Bronchial epithelial cell (primary cell): Measurements from ENCODE around the gene CUL3. TPM values are rescaled to one million over a fixed set of nuclear protein-coding genes. Genes with fewer than 3 reads are reported as not detected.
"Not testable (repeated sequence)": the region's sequence is repeated elsewhere in the genome, so short reads cannot be mapped to it uniquely, and the experiment has no call there.

ENCODE experiments used
- DNase-seq: peaks from one replicate; pipeline ENCODE4 v3.0.0-alpha.2; 2010; ENCODE audit warnings: low read depth
- FAIRE-seq: peaks from 2 replicates; lab custom pipeline; 2011; peaks lifted over from hg19 to GRCh38; lab: Jason Lieb, UNC
- H3K27me3 ChIP-seq: 2 replicates; pipeline ENCODE4 v1.5.1; 2011; ENCODE audit warnings: low read length; ENCODE audit not compliant: control insufficient read depth, insufficient read depth
- H3K36me3 ChIP-seq: 2 replicates; pipeline ENCODE4 v1.5.1; 2011; ENCODE audit warnings: low read length; ENCODE audit not compliant: control insufficient read depth, insufficient read depth
- H3K4me3 ChIP-seq: 2 replicates; pipeline ENCODE4 v1.5.1; 2011; ENCODE audit warnings: mild to moderate bottlenecking, low read depth, low read length, control low read depth
- total RNA-seq: library from RNA; depleted of rRNA; stranded (reverse); fragments of >200 nt; gene quantifications from 2 replicates; pipeline ENCODE4 v1.2.1, GENCODE V29; 2014
- TF ChIP-seq, protein P1 (sequence below): IDR thresholded peaks from 2 replicates; pipeline ENCODE4 v1.5.1; 2011; ENCODE audit warnings: mild to moderate bottlenecking, moderate library complexity, low read length, control low read depth, inconsistent platforms; ENCODE audit not compliant: insufficient read depth, severe bottlenecking

Gene CUL3
- total RNA-seq, 1 donor from 2014 or later, result 53.7 TPM

DNA sequence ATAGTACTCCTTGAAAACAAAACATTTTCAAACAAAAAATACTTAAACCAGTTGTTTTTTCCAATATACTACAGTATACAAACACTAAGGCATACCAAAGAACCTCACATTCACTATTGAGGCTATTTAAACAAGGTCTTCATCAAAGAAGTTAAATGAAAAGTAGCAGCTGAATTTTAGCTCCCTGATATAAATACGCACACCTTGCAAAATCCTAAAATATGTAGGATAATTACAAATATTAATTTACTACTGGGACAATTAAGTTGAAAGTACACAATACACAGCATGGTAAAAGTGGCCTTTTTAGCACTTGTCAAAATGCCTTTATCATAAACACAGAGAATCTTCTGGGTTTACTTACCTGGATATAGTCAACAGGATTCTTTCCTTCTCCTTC, 78.7 kb downstream of the CUL3 start:
- Histone ChIP-seq H3K27me3 (no peaks in the 10 kb centered on the region), H3K36me3 (peaks cover 7% of the 10 kb centered on the region), H3K4me3 (no peak overlapping the region)
- DNase-seq (no peak), FAIRE-seq (no peak)
- TF ChIP-seq, protein P1, sequence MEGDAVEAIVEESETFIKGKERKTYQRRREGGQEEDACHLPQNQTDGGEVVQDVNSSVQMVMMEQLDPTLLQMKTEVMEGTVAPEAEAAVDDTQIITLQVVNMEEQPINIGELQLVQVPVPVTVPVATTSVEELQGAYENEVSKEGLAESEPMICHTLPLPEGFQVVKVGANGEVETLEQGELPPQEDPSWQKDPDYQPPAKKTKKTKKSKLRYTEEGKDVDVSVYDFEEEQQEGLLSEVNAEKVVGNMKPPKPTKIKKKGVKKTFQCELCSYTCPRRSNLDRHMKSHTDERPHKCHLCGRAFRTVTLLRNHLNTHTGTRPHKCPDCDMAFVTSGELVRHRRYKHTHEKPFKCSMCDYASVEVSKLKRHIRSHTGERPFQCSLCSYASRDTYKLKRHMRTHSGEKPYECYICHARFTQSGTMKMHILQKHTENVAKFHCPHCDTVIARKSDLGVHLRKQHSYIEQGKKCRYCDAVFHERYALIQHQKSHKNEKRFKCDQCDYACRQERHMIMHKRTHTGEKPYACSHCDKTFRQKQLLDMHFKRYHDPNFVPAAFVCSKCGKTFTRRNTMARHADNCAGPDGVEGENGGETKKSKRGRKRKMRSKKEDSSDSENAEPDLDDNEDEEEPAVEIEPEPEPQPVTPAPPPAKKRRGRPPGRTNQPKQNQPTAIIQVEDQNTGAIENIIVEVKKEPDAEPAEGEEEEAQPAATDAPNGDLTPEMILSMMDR, result no peak

DNA sequence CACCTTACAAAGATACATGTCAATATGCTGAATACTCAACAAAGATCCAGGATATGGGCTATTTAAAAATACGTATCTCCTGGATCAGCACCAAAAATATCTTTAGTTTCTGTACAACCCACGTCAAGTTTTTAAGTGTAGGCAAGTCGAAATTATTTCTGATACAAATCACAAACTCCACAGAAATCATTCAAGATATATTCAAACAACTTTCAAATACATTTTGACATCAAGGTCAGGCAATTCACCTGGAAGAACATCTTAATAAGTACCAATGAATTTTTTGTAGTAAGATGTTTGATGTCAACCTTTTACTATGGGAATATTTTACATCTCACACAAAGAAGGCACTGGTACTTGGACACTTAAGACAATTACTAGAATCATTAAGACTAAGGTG, 86.2 kb downstream of the CUL3 start:
- Histone ChIP-seq H3K27me3 (no peaks in the 10 kb centered on the region), H3K4me3 (no peak overlapping the region), H3K36me3 (peaks cover 10% of the 10 kb centered on the region)
- no peak for DNase-seq
- TF ChIP-seq, protein P1, result no peak
- FAIRE-seq, result no peak

DNA sequence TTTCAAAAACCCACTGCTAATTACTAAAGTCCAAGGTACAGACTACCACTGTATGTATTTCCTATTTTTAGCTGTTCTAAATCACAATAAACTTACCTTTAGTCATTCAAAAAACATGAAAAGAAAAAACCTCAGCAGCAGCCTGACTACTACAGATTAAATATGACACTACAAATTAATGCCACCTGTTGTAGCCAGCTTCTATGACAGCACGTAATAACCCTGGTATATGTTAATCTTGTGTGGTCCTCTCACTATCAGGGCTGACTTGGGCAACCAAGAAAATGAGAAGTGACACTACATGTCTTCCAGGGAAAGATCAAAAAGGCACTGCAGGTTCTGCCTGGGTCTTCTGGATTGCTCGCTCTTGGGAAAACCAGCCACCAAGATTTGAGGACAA, 92.6 kb downstream of the CUL3 start:
- DNase-seq (no peak), FAIRE-seq (no peak)
- Histone ChIP-seq H3K27me3 (no peaks in the 10 kb centered on the region), H3K36me3 (no peaks in the 10 kb centered on the region), H3K4me3 (no peak overlapping the region)
- TF ChIP-seq, protein P1, result no peak

DNA sequence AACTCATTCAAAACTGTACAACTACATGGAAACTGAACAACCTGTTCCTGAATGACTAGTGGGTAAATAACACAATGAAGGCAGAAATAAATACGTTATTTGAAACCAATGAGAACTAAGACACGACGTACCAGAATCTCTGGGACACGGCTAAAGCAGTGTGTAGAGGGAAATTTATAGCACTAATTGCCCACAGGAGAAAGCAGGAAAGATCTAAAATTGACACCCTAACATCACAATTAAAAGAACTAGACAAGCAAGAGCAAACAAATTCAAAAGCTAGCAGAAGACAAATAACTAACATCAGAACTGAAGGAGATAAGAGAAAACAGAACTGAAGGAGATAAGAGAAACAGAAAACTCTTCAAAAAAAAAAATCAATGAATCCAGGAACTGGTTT, 97.2 kb downstream of the CUL3 start:
- not testable (repeated sequence) for FAIRE-seq, H3K4me3 ChIP-seq, H3K27me3 ChIP-seq, H3K36me3 ChIP-seq, DNase-seq

DNA sequence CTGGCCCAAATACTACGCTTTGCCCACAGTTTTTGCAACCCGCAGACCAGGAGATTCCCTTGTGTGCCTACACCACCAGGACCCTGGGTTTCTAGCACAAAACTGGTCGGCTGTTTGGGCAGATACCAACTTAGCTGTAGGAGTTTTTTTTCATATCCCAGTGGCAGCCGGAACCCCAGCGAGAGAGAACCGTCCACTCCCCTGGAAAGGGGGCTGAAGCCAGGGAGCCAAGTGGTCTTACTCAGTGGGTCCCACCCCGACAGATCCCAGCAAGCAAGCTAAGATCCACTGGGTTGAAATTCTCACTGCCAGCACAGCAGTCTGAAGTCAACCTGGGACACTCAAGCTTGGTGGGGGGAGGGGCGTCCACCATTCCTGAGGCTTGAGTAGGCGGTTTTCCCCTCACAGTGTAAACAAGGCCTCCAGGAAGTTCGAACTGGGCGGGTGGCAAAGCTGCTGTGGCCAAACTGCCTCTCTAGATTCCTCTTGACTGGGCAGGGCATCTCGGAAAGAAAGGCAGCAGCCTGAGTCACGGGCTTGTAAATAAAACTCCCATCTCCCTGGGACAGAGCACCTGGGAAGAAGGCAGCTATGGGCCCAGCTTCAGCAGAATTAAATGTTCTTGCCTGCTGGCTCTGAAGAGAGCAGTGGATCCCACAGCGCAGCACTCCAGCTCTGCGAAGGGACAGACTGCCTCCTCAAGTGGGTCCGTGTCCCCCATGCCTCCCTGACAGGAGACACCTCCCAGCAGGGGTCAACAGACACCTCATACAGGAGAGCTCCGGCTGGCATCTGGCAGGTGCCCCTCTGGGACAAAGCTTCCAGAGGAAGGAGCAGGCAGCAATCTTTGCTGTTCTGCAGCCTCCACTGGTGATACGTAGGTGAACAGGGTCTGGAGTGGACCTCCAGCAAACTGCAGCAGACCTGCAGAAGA, 99.8 kb downstream of the CUL3 start:
- DNase-seq (peak; percentile 98), FAIRE-seq (peak; percentile 13)
- not testable (repeated sequence) for H3K4me3 ChIP-seq, H3K27me3 ChIP-seq, H3K36me3 ChIP-seq

GRCh38 chr2:224479826-224480225, 105.3 kb downstream of the CUL3 start:
- DNase-seq (no peak), FAIRE-seq (no peak)
- Histone ChIP-seq H3K27me3 (no peaks in the 10 kb centered on the region), H3K36me3 (peaks cover 8% of the 10 kb centered on the region), H3K4me3 (no peak overlapping the region)
- TF ChIP-seq, protein P1, result no peak
